GM12872 (cell line): ENCODE results near the gene MEI4.

ENCODE experiments used
- TF ChIP-seq, protein P1 (sequence below): IDR thresholded peaks from 3 replicates; pipeline ENCODE4 v1.5.1; 2011; ENCODE audit warnings: low read depth, mild to moderate bottlenecking, low read length, moderate library complexity; ENCODE audit not compliant: insufficient read depth

MEI4 gene

DNA sequence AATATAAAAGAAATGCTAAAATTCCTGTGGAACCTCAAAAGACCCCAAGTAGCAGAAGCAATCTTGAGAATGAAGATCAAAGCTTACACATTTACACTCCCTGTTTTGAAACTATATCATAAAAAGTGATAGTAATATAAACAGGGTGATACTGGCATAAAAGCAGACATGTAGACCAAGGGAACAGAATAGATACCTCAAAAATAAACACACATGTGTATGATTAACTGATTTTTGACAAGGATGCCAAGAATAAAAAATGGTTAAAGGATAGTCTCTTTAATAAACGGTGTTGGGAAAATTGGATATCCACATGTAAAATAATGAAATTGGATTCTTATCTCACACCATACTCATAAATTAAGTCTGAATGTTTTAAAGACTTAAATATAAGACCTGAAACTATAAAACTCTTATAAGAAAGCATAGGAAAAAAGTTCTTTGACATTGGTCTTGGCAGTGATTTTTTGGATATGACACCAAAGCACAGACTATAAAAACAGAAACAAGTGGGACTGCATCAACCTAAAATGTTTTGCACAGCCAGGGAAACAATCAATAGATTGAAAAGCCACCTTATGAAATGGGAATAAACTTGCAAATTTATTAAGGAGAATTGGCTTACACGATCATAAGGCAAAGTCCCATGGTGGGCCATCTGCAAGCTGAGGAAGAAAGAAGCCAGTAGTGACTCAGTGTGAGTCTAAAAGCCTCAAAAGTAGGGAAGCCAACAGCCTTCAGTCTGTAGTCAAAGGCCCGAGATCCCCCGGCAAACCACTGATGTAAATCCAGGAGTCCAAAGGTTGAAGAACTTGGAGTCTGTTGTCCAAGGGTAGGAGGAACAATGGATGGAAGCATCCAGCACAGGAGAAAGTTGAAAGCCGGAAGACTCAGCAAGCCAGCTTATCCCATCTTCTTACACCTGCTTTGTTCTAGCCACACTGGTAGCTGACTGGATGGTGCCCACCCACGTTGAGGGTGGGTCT is 144.3 kb downstream of the MEI4 start:
- TF ChIP-seq, protein P1, sequence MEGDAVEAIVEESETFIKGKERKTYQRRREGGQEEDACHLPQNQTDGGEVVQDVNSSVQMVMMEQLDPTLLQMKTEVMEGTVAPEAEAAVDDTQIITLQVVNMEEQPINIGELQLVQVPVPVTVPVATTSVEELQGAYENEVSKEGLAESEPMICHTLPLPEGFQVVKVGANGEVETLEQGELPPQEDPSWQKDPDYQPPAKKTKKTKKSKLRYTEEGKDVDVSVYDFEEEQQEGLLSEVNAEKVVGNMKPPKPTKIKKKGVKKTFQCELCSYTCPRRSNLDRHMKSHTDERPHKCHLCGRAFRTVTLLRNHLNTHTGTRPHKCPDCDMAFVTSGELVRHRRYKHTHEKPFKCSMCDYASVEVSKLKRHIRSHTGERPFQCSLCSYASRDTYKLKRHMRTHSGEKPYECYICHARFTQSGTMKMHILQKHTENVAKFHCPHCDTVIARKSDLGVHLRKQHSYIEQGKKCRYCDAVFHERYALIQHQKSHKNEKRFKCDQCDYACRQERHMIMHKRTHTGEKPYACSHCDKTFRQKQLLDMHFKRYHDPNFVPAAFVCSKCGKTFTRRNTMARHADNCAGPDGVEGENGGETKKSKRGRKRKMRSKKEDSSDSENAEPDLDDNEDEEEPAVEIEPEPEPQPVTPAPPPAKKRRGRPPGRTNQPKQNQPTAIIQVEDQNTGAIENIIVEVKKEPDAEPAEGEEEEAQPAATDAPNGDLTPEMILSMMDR: no peak

DNA sequence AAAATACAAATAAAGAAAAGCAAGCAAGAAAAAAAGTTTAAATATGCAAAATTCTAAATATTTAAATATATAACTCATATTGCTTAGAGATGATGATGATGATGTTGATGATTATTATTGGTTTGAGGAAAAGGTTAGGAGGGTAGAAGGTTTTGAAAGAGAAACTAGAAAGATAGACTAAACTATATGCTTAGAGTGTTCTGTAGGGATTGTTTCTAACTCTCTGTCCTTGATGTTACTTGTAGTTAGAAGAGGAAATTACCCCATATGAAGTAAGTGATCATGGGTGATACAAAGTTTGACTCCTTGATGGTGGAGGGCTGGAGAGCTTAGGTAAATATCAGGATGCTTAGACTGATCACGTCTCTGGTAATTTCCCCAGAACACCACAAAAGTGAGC is 159.5 kb downstream of the MEI4 start:
- TF ChIP-seq, protein P1: no peak

DNA sequence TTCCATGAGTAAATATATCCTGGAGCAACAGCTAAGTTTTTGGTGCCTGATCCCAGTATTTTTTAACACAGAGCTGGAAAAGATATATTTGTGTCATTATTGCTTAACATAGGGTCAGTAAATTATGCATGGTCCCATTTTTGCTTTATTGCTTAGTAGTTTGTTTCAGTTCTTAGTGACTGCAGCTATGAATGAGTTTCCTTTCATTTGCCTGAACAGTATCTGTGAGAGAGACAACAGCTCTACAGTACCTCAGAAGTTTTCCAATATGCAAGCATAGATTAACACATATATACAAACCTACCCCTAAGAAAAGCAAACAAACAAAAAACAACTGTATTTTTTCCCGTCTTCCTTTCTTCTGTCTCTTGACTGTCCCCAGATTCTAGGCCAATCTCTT is 160.3 kb downstream of the MEI4 start:
- TF ChIP-seq, protein P1: no peak

DNA sequence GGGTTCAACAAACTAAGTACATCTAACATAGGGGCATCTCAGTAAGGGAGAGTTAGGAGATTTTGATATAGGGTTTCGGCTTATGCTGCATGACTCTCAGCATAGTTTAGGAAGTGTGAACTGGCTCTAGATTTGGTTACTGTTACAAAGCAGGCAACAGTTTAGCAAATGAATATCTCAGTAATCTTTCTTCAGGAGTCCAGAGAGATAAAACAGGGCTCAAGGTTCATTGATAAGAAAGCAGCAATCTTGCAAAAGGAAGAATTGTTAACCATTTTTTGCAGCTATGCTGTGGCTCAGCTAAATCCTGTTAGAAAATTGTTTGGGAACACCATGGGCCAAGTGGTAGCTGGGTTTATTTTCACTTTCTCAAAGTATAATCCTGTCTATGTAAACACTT is 161.3 kb downstream of the MEI4 start:
- TF ChIP-seq, protein P1: no peak

DNA sequence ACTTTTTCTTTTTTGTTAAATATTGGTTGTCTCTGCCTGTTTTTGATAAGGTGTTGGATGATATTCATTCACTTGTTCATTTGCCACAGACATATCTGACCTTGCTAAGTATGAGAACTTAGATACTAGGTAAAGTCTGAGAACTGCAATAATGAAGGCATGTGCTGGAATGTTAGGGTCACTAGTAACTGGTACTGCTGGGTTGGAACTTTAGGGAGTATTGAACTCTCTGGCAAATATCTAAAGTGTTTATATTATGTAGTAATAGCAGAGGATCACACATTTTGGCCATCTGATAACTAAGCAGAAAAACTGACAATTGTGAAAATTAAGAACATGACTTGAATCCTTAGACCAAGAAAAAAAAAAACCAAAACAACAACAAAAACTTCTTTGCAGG is 162.7 kb downstream of the MEI4 start:
- TF ChIP-seq, protein P1: no peak

DNA sequence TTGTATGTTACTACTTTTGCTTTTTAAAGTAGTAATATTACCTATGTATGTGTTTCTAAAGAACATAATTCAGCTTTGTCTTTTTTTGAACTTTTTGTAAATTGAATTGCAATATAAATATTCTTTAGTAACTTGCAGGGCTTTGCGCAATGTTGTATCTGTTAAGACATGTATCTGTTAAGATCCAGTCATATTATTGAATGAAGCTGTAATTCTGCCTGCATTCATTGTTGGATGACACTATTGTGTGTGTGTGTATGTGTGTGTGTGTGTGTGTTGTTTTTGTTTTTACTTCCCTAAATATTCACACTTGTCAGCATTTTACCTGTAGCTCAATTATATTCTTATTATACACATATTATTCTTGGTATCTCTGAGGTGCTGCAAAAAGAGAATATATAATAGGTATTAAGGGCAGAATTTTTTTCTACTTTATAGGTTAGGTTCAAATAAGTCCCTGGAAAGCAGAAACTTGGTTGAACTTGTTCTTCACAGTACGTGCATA is 164.0 kb downstream of the MEI4 start:
- TF ChIP-seq, protein P1: no peak

DNA sequence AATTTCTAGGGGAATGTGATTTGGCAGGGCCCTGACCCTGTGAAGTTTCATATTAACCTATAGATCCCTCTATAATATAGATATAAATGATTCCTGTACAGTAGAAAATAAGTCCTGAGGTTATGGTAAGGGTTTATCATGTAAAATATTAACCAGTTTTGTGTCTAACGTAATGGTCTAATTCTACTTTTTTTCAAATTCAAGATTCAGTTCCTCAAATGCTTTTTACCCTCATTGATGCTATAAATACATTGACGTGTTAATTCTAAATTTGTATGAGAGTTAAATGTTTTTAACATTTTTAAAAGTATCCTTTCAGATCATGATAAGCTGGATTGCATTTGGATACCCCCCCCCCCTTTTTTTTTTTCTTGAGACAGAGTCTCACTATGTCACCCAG is 169.4 kb downstream of the MEI4 start:
- TF ChIP-seq, protein P1: no peak
